CD4-positive, alpha-beta T cell treated with Interleukin-15 for 1 hour (primary cell): Measurements from ENCODE around the gene PDE8A.
"Not testable (repeated sequence)": the region's sequence is repeated elsewhere in the genome, so short reads cannot be mapped to it uniquely, and the experiment has no call there.

Experiments used
- DNase-seq: peaks from one replicate; pipeline ENCODE4 v3.0.0-alpha.2; 2020

Gene PDE8A

DNA sequence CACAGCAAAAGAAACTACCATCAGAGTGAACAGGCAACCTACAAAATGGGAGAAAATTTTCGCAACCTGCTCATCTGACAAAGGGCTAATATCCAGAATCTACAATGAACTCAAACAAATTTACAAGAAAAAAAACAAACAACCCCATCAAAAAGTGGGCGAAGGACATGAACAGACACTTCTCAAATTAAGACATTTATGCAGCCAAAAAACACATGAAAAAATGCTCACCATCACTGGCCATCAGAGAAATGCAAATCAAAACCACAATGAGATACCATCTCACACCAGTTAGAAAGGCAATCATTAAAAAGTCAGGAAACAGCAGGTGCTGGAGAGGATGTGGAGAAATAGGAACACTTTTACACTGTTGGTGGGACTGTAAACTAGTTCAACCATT lies 30.1 kb downstream of the PDE8A start:
- DNase-seq = not testable (repeated sequence)

DNA sequence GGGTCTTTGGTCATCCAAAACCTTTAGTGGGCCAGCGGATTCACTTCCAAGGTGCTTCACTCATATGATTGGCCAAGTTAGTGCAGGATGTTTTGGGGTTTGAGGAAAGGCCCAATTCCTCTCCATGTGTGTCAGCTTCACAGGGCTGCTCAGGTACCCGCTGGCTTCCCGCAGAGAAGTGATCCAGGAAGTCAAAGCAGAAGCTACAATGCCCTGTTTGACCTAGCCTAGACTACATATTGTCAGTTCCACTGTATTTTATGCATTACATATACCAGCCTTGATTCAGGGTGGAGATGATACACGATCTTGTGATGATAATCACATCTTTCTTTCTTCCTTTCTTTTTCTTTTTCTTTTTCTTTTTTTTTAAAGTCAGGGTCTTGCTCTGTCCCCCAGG lies 32.1 kb downstream of the PDE8A start:
- DNase-seq = no peak

DNA sequence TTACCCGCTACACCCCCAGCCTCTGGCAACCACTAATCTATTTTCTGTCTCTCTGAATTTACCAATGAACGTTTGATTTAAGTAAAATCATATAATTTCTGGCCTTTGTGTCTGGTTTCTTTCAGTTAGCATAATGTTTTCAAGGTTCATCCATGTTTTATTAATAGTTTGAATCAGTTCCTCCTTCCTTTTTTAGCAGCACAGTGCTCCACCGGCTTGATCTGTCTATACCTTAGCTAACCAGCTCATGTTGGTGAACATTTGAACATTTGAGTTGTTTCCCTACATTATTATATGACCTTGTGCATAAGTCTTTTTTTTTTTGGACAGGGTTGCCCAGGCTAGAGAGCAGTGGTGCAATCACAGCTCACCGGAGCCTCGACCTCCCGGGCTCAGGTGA lies 33.3 kb downstream of the PDE8A start:
- DNase-seq = no peak

DNA sequence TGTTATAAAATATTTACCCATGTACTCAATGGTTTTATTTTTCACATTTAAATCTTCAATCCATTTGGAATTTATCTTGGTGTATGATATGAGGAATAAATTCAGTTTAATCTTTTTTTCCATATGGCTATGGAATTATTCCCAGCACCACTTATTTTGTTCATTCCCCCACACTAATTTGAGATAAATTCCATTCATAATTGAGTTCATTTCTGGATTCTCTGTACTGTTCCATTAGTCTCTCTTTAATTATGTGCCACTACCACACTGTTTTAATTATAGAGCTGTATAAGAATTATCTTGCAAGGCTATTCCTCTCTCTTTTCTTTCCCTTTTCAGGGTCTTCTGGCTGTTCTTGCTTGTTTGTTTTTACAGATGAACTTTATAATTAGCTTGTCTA lies 34.6 kb downstream of the PDE8A start:
- no peak for DNase-seq

DNA sequence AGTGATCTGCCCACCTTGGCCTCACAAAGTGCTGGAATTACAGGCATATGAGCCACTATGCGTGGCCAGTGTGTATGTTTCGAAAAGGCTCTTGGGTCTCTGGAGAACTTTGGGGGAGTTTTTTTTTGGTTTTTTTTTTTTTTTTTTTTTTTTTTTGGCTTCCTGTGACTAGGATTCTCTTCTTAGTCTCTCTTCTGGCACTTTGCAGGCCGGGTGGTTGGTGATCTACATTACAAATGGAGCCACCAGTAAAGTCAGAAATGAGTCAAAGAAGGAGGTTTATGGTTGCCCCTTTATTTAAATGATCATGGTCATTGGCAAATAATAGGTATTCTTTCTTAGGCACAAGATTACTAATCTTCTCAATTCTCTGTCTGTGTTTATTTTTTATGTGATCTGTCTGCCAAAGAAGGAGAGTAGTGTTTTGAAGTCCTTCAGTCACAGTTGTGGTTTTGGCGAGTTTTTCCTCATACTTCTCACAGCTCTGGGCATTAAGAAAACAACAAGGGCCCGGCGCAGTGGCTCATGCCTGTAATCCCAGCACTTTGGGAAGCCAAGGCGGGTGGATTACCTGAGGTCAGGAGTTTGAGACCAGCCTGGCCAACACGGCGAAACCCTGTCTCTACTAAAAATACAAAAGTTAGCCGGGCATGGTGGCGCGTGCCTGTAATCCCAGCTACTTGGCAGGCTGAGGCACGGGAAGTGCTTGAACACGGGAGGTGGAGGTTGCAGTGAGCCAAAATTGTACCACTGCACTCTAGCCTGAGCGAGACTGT lies 38.3 kb downstream of the PDE8A start:
- no peak for DNase-seq

DNA sequence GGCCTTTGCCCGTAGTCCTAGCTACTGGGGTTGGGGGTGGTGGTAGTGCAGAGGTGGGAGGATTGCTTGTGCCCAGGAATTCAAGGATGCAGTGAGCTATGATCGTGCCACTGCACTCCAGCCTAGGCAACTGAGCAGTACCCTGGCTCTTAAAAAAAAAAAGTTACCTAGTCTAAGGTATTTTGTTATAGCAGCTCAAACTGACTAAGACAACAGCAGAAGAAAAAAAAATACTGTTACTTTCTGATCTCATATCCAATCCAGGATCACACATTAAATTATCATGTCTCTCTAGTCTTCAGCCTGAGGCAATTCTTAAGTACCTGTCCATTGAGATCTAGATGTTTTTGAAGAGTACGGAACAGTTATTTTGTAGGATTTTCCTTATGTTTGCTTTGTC lies 39.8 kb downstream of the PDE8A start:
- no peak for DNase-seq

DNA sequence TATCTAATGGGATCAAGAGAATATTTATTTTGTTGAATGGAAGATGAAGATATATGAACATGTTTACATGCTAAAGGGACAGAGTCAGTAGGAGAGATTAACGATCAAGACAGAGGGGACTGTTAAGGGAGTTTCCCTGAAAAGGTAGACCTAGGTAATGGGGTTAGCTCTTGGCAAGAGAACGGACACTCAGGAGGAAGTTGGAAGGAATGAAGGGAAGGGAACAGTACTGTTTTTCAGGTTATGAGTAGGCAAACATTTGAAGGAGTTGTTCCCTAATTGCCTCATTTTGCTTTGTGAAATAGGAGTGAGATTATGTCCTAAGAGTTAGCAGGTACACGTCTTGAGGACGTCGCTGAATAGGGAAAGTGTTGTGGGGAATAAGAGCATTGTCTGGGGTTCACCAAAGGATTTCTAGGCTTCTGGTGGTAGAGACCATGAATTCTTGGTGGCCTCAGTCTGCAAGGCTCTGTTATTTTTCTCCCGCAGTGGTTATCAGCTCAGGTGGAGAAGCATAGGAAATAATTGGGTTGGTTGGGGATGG lies 41.3 kb downstream of the PDE8A start:
- DNase-seq = no peak

DNA sequence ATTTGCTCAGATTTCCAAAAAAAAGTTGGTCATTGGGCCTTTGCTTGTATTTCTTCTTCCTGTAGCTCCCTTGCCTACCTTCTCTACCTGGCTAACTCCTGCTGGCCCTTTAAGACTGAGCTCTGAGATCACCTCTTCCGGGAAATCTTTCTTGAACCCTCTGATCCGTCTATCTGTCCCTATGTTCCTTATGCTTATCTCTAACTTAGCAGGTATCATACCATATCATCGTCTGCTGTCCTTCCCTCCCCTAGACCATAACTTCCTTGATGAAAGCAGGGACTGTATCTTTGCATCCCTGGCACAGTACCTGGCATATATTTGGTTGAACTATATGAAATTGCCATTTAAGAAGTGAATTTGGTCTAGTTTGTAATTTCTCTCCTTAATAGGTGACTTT lies 42.3 kb downstream of the PDE8A start:
- DNase-seq = no peak

DNA sequence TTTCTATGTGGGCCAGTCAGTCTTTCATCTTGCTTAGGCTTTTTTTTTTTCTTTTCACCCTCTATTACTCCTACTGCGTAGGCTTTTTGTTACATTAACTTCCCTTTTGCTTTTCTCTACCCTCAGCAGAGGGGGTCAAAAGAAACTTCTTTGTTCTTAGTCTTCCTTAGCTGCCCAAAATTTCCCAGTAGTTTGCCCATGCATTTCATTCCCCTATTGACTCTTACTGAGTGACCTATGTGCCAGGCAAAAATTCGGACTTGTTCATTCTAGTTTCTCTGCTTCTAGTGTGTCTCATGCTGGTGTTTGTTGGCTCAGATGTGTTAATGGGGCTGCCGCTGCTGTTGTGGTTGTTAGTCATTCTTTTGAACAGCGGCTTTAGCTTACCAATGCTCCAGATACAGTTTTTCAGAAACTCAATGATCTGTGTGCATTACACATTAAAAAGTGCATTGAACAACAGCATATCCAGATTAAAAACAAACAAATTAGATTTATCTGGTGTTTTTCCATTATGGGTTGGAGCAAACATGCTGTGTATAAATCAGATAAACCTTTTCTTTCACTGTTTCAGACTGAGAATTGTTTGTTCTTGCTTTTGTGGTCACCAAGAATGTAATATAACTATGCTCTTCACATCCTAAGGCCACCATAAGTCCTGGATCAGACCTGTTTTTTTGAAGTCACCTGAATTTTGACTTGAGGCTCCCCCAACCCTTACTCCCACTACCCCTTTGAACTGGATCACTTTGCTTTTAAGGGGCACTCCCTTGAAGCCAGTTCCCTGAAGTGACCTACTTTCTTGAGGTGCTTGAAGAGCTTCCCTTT lies 43.1 kb downstream of the PDE8A start:
- no peak for DNase-seq

DNA sequence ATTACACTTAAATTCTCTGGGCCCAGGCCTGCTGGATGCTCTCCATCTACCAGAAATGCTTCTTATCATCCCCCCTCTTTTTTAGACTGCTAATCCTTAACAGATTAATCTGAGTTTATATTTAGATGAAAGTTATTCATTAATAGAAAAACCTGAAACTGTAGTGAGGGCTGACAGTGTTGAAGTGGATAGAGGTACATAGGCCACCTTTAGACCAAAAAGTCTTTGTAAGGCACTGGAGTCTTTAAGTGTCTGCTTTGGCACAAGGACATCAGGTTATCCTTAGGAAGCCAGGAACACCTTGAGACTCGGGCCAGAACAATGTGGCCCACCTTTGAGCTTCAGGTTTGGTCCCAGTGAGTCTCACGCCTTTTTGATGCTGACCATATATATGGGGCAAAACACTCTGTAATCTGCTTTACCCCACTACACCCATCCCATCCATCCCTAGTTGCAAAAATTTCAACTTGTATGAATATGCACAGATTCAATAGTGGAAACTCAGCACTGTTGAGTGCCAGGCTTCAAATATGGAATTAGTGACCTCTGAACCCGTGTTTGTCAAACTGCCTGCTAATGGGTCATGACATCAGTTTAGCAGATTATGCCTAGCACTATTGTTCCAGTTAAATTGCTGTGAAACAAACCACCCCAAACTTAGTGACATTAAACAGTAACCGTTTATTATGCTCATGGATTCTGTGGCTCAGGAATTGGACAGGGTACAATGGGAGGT lies 44.0 kb downstream of the PDE8A start:
- no peak for DNase-seq

DNA sequence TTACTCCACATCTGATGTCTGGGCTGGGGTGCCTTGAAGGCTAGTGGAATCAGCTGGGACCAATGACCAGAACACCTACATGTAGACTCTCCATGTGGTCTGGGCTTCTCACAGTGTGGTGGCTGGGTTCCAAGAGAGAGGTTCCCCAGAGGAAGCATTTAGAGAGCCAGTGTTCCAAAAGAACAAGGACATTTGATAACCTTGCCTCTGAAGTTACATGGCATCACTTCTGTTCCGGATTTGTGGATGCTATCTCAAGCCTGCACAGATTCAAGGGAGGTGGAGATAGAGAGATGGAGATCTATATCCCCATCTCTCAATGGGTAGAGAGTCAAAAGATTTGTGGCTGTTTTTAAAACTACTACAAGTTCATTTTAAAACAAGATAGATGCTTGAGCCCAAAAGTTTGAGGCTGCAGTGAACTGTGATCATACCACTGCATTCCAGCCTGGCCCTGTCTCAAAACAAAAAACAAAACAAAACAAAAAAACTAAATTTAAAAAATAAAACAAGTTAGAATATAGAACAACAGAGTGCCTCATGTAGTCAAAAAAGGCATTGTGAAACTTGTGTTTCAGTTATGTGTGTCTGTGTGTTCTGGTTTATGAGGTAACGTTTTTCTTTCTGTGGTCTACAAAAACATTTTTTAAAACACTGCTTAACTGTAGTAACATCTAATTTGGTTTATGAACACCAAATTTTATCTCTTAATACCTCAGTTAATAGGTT lies 44.8 kb downstream of the PDE8A start:
- no peak for DNase-seq

DNA sequence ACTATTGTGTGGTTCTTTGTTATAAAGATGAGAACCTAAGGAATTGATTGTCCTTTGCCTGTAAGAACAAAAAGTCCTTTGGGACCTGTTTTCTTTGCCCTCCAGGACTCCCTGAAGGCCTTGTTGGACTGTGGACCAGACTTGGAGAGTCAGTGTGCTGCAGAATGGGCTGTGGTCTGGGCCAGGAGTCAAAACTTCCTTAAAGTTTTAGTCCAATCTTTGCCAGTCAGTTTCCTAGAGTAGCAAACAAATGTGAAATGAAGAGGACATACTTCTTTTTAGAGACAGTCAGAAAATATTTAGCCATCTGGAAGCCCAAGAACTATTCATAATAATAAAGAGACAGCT lies 45.4 kb downstream of the PDE8A start:
- DNase-seq = no peak

DNA sequence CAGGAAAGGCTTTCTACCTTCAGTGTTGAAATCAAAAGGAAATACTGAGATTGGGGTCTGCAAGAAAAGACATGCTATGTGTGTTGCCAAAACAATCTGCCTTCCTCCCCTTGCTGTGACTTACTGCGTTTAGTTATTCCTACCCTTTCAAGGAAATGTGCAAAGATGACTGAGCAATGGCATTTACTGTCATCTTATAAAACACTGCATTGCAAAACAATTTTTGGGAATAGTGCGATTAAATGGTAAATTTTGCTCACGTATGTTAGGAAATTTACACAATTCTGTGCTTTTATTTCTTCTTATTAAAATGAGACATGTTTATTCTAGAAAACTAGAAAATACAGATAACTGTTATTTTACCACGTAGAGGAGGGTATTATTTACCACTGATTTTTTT lies 45.8 kb downstream of the PDE8A start:
- no peak for DNase-seq

DNA sequence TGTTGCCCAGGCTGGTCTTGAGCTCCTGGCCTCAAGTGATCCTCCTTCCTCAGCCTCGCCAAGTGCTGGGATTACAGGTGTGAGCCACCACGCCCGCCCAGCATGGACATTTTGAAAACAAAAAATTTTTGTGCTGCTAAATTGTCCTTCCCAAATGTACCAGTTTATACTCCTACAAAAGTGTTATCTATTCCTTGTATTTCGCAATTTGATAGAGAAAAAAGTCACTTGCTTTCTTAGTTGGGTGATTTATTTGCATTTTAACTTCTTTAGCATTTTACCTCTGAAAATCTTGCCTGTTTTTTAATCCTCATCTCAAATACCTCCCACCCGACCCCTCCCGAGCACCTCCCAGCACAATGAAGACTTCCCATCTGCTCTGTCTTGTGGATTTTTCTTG lies 46.8 kb downstream of the PDE8A start:
- no peak for DNase-seq

DNA sequence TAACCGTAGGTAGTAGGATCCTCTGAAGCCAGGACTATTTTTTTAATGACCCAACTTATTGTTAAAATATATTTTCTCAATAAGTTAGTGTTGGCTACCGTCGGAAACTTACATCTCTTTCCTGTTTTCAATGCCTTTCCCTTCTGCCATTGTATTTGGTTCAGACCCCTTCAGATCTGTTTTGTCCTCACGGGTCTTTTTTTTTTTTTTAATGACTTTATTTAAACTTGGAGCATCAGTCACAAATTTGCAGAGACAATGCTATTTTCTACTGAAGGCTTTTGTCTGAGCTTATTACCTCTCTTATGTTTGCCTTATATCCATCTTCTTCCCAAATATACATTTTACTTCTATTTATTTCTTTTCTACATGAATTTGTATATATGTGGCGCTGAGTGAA lies 47.6 kb downstream of the PDE8A start:
- no peak for DNase-seq

DNA sequence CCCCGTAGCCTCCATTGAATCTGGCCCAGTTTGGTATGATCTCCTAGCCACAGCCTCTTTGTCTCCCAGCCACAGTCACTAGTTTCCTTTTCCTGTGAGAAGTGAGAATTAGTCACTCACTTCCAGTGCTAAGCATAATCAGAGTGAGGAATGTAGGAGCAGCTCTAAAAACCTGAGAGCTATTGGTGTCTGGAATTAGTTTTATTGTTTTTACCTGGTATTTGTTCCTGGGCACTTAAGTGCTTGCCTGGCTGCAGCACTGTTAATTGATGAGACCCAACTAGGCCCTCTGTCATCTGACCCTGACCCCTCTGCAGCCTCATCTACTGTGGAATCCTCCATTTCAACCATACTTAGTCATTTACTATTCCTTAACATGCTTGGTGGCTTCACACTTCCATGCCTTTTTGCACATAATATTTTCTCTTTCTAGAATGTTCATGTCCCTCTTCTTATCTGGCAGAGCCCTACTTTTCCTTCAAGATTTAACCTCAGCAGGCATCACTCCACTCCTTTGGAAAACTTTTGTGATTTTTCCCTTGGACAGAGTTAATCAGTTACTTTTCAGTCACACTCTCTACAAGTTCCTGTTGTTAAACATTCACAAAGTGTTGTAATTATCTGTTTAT lies 48.8 kb downstream of the PDE8A start:
- DNase-seq = no peak

DNA sequence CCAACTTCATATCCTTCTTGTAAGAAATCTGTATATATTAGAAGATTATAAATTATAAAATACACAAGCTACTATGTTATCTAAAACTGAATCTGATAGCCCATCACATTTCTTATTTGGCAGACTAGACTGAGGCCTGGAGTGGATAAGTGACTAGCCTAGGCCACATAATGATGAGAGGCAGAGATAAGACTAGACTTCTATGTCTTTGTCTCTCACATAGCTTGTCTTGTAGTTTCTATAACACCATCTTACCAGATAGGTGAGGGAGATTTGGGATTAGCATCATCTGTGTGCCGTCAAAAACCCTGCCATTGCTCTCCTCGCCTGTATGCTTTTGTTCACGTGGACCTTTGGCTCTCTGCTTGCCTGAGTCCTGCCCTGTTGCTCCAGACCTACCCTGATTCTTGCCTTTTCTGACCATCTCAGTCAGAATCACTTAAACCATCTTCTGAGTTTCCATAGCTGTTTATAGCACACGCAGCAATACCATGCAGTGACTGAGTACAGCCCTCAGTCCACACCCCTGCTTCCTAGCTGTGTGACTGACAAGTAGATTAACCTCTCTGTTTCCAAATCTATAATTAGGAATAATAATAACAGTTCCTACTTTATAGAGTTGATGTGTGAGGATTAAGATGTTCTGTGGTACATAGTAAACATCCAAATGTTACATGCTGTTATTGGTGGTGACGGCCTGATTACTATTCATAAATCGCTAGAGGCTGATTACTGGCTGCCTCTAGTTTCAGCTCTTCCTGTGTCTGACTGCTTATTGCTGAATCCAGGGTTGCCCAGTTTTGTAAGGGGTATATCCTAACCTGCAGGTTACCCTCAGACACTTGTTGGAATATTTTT lies 49.7 kb downstream of the PDE8A start:
- DNase-seq = no peak

DNA sequence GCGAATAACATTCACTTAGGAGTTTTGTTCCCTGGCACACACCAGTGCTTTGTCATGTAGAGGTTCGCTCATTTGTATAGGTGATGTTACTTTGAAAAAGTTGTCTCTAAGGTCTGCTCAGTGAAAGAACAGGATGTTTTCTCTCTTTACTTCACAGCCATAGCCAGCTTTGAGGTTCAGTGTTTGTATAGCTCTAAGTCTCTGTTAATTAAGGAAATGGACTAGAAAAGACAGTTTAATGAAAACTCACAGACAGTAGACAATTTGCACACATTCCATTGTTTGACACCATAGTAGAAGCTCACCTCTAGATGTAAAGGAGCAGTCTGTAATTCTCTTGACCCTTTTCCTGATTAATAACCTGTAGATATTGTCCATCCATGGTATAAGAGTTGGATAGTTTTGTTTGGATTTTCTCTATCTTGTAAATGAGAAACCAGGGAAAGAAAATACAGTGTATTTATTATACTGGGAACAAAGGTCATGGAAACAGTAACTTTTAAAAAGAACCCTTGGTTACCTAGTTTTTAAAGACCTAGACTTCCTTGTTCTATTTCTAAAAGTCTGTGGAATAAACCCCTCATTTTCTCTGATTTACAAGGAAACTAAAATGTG lies 50.4 kb downstream of the PDE8A start:
- no peak for DNase-seq

DNA sequence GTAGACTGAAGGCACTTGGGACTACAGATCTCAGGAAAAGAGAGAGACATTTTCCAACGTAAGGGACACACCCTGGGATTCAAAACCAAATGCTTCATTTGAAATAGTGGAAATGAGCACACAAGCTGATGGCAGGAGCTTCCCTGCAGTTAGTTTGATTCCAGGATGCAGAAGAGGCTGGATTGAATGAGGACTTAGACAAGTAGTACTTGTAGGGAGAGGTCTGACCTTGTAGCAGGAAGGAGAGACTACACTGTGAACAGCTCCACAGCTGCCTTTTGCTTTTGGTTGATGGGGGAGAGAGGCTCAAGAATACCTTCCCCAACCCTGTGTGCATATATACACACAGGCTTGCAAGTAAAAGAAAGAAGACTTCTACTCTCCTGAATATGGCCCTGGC lies 51.5 kb downstream of the PDE8A start:
- no peak for DNase-seq

DNA sequence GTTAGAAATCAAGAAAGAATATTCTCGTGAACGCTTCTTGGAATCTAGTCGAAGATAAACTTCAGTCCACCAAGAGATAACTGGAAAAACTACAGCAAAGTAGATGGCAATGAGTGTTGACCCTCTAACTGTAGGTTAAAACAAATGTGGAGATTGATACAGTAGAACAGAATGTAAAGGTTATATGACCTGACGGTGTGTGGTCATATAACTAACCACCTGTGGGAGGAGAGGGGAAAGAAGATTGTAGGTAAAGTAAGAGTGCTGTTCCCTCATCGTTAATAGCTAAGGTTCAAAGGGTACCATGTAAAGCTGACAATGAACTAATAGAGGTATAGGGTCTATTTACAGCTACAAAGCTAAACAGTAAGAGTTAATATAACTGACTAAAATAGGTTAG lies 52.6 kb downstream of the PDE8A start:
- no peak for DNase-seq

DNA sequence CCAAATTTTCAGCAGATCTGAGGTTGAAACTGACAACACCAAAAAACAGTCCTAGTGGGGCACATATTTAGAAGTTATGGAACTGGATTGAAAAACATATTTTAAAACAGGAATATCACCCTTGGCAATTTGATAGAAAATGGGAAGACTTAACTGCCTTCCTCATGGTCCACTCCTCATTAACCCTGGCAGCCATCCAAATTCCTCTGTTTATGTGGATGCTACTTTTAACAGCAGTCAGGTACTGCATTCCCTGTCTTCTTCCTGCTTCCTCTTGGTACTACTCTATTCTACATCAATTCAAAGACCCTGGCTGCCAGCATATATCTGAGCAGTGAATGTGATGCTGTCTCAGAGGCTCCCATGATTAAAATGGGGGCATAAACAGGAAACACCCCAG lies 54.3 kb downstream of the PDE8A start:
- DNase-seq = no peak
